SK-N-SH (cell line): ENCODE data around the gene ERCC5. TPM values are rescaled to one million over a fixed set of nuclear protein-coding genes. Genes with fewer than 3 reads are reported as not detected.
A peak's percentile ranks its signal among the peaks of the same experiment; 100 is the strongest.

Experiments used
- CTCF ChIA-PET: fragments of 300-600, 350-600 bp; formaldehyde crosslinking; extraction: SDS; loops from one replicate; lab custom pipeline; 2021; lab: Yijun Ruan, JAX
- POLR2A ChIA-PET: fragments of 350-600 bp; sonication (Branson Sonifier 250); formaldehyde crosslinking; extraction: SDS; loops from one replicate; lab custom pipeline; 2020; ENCODE audit warnings: antibody characterized with exemption, inconsistent platforms; lab: Yijun Ruan, JAX
- DNase-seq: peaks from one replicate; pipeline ENCODE4 v3.0.0; 2012
- H2AFZ ChIP-seq: fragments of 200-600 bp; sonication (generic); 2 replicates; pipeline ENCODE4 v1.8.1; 2016; ENCODE audit warnings: antibody characterized with exemption, mild to moderate bottlenecking, low read depth
- H3F3A ChIP-seq: fragments of 200-600 bp; sonication (generic); replicated peaks from 2 replicates; pipeline ENCODE3; 2016; ENCODE audit warnings: antibody characterized with exemption, mild to moderate bottlenecking; ENCODE audit not compliant: insufficient read depth
- H3K27ac ChIP-seq, 2 experiments: fragments of 200-500 bp in 1 of 2; fragments of 200-600 bp in 1 of 2; sonication (Bioruptor generic) in 1 of 2; sonication (generic), shearing (Covaris generic) in 1 of 2; 2 replicates each; pipeline versions ENCODE4 v1.5.1 to v1.6.1; 2014 to 2016; ENCODE audit warnings: low read depth in 2 of 2, inconsistent platforms in 1 of 2, low read length in 1 of 2, mild to moderate bottlenecking in 1 of 2, mixed read lengths in 1 of 2
- H3K27me3 ChIP-seq: fragments of 200-600 bp; sonication (generic), shearing (Covaris generic); 2 replicates; pipeline ENCODE4 v1.6.1; 2016; ENCODE audit warnings: mixed run types; ENCODE audit not compliant: insufficient read depth
- H3K36me3 ChIP-seq, 2 experiments: fragments of 200-500 bp in 1 of 2; fragments of 200-600 bp in 1 of 2; sonication (Bioruptor generic) in 1 of 2; sonication (generic) in 1 of 2; replicated peaks in 1 of 2; 2 replicates each; pipeline versions ENCODE3 to v1.5.1; 2014 to 2016; ENCODE audit warnings: low read length in 1 of 2, mild to moderate bottlenecking in 1 of 2; ENCODE audit not compliant: insufficient read depth in 2 of 2, control insufficient read depth in 1 of 2
- H3K4me1 ChIP-seq, 2 experiments: fragments of 200-500 bp in 1 of 2; fragments of 200-600 bp in 1 of 2; sonication (Bioruptor generic) in 1 of 2; sonication (generic), shearing (Covaris generic) in 1 of 2; 2 replicates each; pipeline versions ENCODE4 v1.5.1 to v1.6.1; 2014 to 2016; ENCODE audit warnings: low read depth in 1 of 2, low read length in 1 of 2, mixed run types in 1 of 2; ENCODE audit not compliant: insufficient read depth in 2 of 2, control insufficient read depth in 1 of 2
- H3K4me2 ChIP-seq: fragments of 200-600 bp; sonication (generic), shearing (Covaris generic); 2 replicates; pipeline ENCODE4 v1.6.1; 2017; ENCODE audit warnings: mixed run types
- H3K4me3 ChIP-seq, 2 experiments: fragments of 200-500 bp in 1 of 2; fragments of 200-600 bp in 1 of 2; sonication (Bioruptor generic) in 1 of 2; sonication (generic), shearing (Covaris generic) in 1 of 2; 2 replicates each; pipeline versions ENCODE4 v1.5.1 to v1.8.1; 2014 to 2016; ENCODE audit warnings: low read depth in 2 of 2, inconsistent platforms in 1 of 2, low read length in 1 of 2, mild to moderate bottlenecking in 1 of 2, mixed read lengths in 1 of 2, moderate library complexity in 1 of 2
- H3K79me2 ChIP-seq: fragments of 200-600 bp; sonication (generic); 2 replicates; pipeline ENCODE4 v1.8.1; 2017; ENCODE audit warnings: mild to moderate bottlenecking; ENCODE audit not compliant: insufficient read depth
- H3K9ac ChIP-seq: fragments of 200-600 bp; sonication (generic); 2 replicates; pipeline ENCODE4 v1.6.1; 2017; ENCODE audit warnings: mixed run types
- H3K9me2 ChIP-seq: fragments of 200-600 bp; sonication (generic); 2 replicates; pipeline ENCODE4 v1.6.1; 2017; ENCODE audit warnings: mixed run types
- H3K9me3 ChIP-seq: fragments of 200-600 bp; sonication (generic); 2 replicates; pipeline ENCODE4 v1.6.1; 2017; ENCODE audit warnings: mixed run types, mild to moderate bottlenecking, moderate library complexity
- H4K20me1 ChIP-seq: fragments of 200-600 bp; sonication (generic); 2 replicates; pipeline ENCODE4 v1.6.1; 2017; ENCODE audit warnings: mild to moderate bottlenecking, mixed run types; ENCODE audit not compliant: insufficient read depth
- CTCF ChIP-seq: fragments of 200-600 bp; sonication (generic); IDR thresholded peaks from 2 replicates; pipeline ENCODE4 v1.6.1; 2017; ENCODE audit warnings: antibody characterized with exemption, mild to moderate bottlenecking, moderate library complexity
- FOSL2 ChIP-seq: IDR thresholded peaks from 2 replicates; pipeline ENCODE4 v1.4.0; 2012; ENCODE audit warnings: low read depth, mild to moderate bottlenecking, moderate library complexity, borderline replicate concordance
- FOXJ3 ChIP-seq: sonication (generic); formaldehyde crosslinking; IDR thresholded peaks from 2 replicates; pipeline ENCODE4 v1.5.1; 2020; ENCODE audit warnings: mild to moderate bottlenecking, missing genetic modification reagents
- FOXM1 ChIP-seq: IDR thresholded peaks from 2 replicates; pipeline ENCODE4 v1.4.0; 2012; ENCODE audit warnings: low read depth, mild to moderate bottlenecking
- GABPA ChIP-seq: IDR thresholded peaks from 2 replicates; pipeline ENCODE4 v1.4.0; 2012; ENCODE audit warnings: low read depth, mild to moderate bottlenecking
- GATA2 ChIP-seq: sonication (generic); formaldehyde crosslinking; IDR thresholded peaks from 2 replicates; pipeline ENCODE4 v1.5.0; 2020; ENCODE audit warnings: mild to moderate bottlenecking, missing genetic modification reagents
- IRF3 ChIP-seq: fragments of 150-350 bp; IDR thresholded peaks from 2 replicates; pipeline ENCODE4 v1.6.1; 2016; ENCODE audit warnings: mild to moderate bottlenecking, low read depth, low read length
- JUND ChIP-seq: IDR thresholded peaks from 2 replicates; pipeline ENCODE4 v1.4.0; 2012
- MAX ChIP-seq: IDR thresholded peaks from 2 replicates; pipeline ENCODE4 v1.4.0; 2012; ENCODE audit warnings: low read depth
- MEF2A ChIP-seq: IDR thresholded peaks from 2 replicates; pipeline ENCODE4 v1.4.0; 2012; ENCODE audit warnings: low read depth, borderline replicate concordance
- NFIC ChIP-seq: IDR thresholded peaks from 2 replicates; pipeline ENCODE4 v1.4.0; 2012; ENCODE audit warnings: borderline replicate concordance
- NRF1 ChIP-seq: IDR thresholded peaks from 2 replicates; pipeline ENCODE4 v1.6.1; 2012; ENCODE audit warnings: low read depth, mild to moderate bottlenecking, low read length
- POLR2AphosphoS5 ChIP-seq: IDR thresholded peaks from 2 replicates; pipeline ENCODE4 v1.6.1; 2012; ENCODE audit warnings: low read depth, low read length
- RAD21 ChIP-seq: IDR thresholded peaks from 2 replicates; pipeline ENCODE4 v1.6.1; 2012; ENCODE audit warnings: mild to moderate bottlenecking, low read length
- RCOR1 ChIP-seq: fragments of 150-350 bp; IDR thresholded peaks from 2 replicates; pipeline ENCODE4 v1.6.1; 2017; ENCODE audit warnings: antibody characterized with exemption, low read length
- REST ChIP-seq: IDR thresholded peaks from 2 replicates; pipeline ENCODE4 v1.6.1; 2012; ENCODE audit warnings: mild to moderate bottlenecking, low read depth, low read length, moderate library complexity
- SIN3A ChIP-seq: IDR thresholded peaks from 2 replicates; pipeline ENCODE4 v1.6.1; 2012; ENCODE audit warnings: low read depth, mild to moderate bottlenecking, low read length, moderate library complexity, borderline replicate concordance
- USF1 ChIP-seq: IDR thresholded peaks from 2 replicates; pipeline ENCODE4 v1.4.0; 2012; ENCODE audit warnings: low read depth, borderline replicate concordance
- USF2 ChIP-seq: fragments of 150-350 bp; IDR thresholded peaks from 2 replicates; pipeline ENCODE4 v1.6.1; 2017; ENCODE audit warnings: antibody characterized with exemption, low read length, low read depth, borderline replicate concordance
- ZBTB33 ChIP-seq: IDR thresholded peaks from 2 replicates; pipeline ENCODE4 v1.4.0; 2012; ENCODE audit warnings: low read depth, borderline replicate concordance
- whole genome bisulfite sequencing: methylation state at CpG from one replicate; pipeline ENCODE4 v1.1.6; 2017; ENCODE audit warnings: low lambda C conversion rate; 5-methylcytosine and 5-hydroxymethylcytosine counted together
- polyA plus RNA-seq, 3 experiments: library from polyadenylated mRNA; depleted of rRNA; stranded (reverse); fragments of >200 nt; gene quantifications; 2 replicates each; pipeline ENCODE4 v1.2.3, GENCODE V29; 2012

The ERCC5 gene
- 14.1 and 19.0 TPM in 2 replicates for polyA plus RNA-seq (2012; rRNA removed)
- 13.5 and 16.6 TPM in 2 replicates for polyA plus RNA-seq (2012; cell fraction: cytosol; rRNA removed)
- 20.1 and 37.5 TPM in 2 replicates for polyA plus RNA-seq (2012; cell fraction: nucleus; rRNA removed)

- Histone ChIP-seq H3K36me3 (peaks cover 16 to 19% of the 10 kb centered on the region in 2 experiments), H3K9ac (peak within 1 kb of the TSS; percentile 89), H3K4me2 (peak within 1 kb of the TSS; percentile 91), H3K79me2 (peaks cover 45% of the 10 kb centered on the region), H4K20me1 (peaks cover 11% of the 10 kb centered on the region; the same call in 1 of the 2 replicates), H3K9me3 (no peaks in the 10 kb centered on the region), H3F3A (peaks cover 18% of the 10 kb centered on the region), H2AFZ (peak within 1 kb of the TSS; percentile 96), H3K4me1 (peaks cover 0 to 12% of the 10 kb centered on the region in 2 experiments; a peak in 3 of 4 replicates), H3K27me3 (no peaks in the 10 kb centered on the region), H3K4me3 (peak within 1 kb of the TSS; percentile 96 to 99), H3K27ac (peak within 1 kb of the TSS; percentile 87 to 96), H3K9me2 (no peaks in the 10 kb centered on the region)
- WGBS, result under 1% methylated on average over 21 of the region's 49 CpGs
- DNase-seq, result peak; percentile 81
- ChIA-PET CTCF (interaction anchor here (0.6 to 6.9 kb wide), 17 partner anchors 12 to 1701 kb away, joined by 3 to 70 read pairs (median 4); partner anchors contain the start of genes BIVM, POGLUT2 and TEX30), POLR2A (interaction anchor here (0.8 to 2.1 kb wide), 5 partner anchors 14 to 254 kb away, joined by 3 to 20 read pairs (median 8); partner anchors contain the start of genes TEX30 and TPP2)
- TF ChIP-seq CTCF (no peak), REST (peak; percentile 33; the same call in 1 of the 2 replicates), JUND (no peak), USF1 (no peak), RCOR1 (no peak), NRF1 (peak; percentile 28; the same call in 1 of the 2 replicates), GABPA (peak; percentile 94), FOXM1 (no peak; the same call in 1 of the 2 replicates), RAD21 (peak; percentile 27; the same call in 1 of the 2 replicates), IRF3 (no peak), NFIC (no peak), POLR2AphosphoS5 (peak; percentile 95), USF2 (no peak; the same call in 1 of the 2 replicates), ZBTB33 (peak; percentile 53; the same call in 1 of the 2 replicates), SIN3A (peak; percentile 62; the same call in 1 of the 2 replicates), FOXJ3 (CRISPR knock-in tag) (peak; percentile 61; the same call in 1 of the 2 replicates), GATA2 (CRISPR knock-in tag) (no peak), FOSL2 (no peak), MEF2A (no peak), MAX (peak; percentile 88)
Measured at GRCh38 chr13:102845630-102846260, at the start of gene ERCC5. TSS of gene ERCC5 (plus strand) at chr13:102846032. CDS start at chr13:102846267, 235 bp downstream.
